CD4-positive, alpha-beta T cell treated with Interleukin-17A for 4 hours (primary cell): ENCODE results near the gene TRAPPC8.
"Not testable (repeated sequence)": the region's sequence is repeated elsewhere in the genome, so short reads cannot be mapped to it uniquely, and the experiment has no call there.

Experiments
- DNase-seq: peaks from one replicate; pipeline ENCODE4 v3.0.0-alpha.2; 2020; ENCODE audit warnings: mixed read lengths

TRAPPC8 gene

DNA sequence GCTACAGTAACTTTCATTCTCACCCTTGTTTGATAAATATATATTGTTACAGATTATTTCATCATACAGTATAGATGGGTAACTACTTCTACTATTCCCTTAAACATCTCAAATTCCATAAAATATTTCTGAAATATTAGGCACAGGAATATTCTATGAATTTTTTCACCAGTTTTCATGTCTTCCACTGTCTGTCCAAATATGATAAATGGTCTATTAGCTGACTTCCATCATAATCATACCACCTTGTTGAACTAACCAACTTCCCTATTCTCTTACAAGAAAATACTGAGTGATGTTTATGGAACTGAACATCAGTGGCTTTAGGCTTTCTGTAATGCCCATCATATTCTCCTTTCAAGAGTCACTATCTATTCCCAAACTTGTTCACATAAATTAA, 82.4 kb downstream of the TRAPPC8 start:
- no peak for DNase-seq

GRCh38 chr18:31857526-31858106, 85.3 kb downstream of the TRAPPC8 start:
- no peak for DNase-seq

DNA sequence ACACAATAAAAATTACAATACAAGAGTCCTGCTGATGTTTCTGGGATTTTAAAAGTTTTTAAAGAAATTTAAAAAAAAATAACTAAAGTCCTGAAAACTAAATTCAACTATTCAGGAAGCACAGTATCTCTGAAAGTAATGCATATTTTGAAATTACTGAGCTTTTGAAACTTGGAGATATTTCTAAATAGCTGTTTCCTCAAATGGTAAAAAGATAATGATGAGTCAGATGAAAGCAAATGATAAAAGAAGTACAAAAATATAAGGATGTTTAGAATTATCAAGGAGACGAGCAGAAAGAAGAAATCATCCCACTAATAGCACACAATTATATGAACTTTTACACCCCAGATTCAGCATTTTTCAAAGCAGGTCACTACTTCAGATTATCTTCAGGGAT, 92.1 kb downstream of the TRAPPC8 start:
- DNase-seq = no peak

GRCh38 chr18:31840499-31840898, 102.4 kb downstream of the TRAPPC8 start:
- DNase-seq = no peak

- no peak for DNase-seq
These were observed 105.0 kb downstream of the TRAPPC8 start for GRCh38 chr18:31837879-31838278.

- no peak for DNase-seq
These were observed 107.3 kb downstream of the TRAPPC8 start for GRCh38 chr18:31835528-31836133.

DNA sequence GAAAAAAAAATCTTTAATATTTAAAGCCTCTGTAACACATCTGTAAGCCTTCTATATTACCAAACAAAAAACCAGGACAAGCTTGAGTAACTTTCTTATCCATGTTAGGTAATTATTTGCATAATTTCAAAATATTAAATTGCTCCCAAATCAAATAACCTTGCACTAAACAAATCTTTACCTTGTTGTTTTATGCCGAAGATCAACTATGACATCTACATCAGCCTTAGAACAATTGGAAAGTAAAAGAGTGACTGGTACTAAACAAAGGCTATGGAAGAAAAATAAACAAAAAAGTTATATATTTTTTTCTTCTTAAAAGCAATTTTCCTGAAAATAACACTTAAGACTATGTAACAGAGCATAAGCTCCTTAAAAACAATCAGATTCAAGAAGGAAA, 111.0 kb downstream of the TRAPPC8 start:
- no peak for DNase-seq

DNA sequence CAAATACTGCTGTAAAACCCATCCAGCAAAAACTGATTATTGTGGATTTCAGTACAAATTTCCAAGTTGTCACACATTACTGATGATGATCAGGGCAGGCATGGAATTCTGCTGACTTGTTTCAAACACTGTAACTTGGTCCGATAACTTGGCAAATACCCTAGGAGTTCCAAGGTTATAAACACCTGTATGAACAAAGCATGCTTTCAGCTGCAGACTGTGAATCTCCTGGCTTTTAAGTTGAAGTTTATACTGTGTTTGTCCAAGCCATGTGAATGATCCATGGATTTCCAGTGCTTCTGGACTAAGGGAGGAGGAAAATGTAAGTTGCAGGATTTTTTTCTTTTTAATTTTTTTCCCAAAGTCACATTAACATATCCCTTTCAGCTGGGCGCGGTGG, 112.2 kb downstream of the TRAPPC8 start:
- DNase-seq = no peak

DNA sequence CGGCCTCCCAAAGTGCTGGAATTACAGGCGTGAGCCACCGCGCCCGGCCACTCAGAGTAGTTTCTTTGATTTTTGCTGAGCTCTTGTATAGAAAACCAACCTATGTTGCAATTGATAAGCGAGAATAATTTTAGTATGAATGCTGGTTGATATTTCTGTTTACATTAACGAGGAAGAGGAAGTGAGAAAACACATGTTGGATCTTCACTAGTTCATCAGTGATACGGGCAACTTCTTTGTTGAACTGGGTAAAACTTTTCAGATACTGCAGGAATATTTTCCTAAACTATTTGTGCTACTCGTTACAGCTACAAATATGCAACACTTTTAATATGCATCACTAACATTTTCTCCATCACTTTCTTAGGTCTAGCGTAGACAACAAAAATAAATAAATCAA, 114.3 kb downstream of the TRAPPC8 start:
- DNase-seq = no peak

GRCh38 chr18:31826673-31827325, 116.1 kb downstream of the TRAPPC8 start:
- not testable (repeated sequence) for DNase-seq

- DNase-seq = no peak
These were observed 117.2 kb downstream of the TRAPPC8 start for GRCh38 chr18:31825772-31826171.

DNA sequence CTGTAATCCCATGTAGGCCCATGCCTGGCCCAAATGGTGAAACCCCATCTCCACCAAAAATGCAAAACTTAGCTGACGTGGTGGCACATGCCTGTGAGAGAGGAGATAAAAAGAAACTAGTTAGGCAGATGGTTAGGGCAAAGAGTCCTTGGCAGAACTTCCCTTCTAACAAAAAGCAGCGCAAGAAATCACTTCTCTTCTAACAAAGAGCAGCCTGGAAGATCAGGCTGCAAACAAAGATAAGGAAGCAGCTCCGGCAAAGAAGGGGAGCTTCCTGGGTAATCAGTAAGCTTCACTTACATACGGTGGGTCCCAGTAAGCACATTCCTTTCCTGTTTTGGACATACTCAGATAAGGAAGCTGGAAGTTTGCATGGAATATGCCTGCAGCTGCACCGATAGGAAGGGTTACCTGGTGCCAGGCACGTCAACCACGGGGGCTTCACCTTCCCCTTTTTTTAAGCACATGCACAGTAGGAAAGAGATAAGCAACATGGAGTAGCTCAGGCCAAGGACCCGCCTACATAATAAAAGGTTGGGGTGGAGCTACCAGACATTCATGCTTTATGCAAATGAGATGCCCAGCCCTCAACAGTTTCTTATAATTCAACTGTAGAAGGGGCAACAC, 121.3 kb downstream of the TRAPPC8 start:
- DNase-seq = no peak

DNA sequence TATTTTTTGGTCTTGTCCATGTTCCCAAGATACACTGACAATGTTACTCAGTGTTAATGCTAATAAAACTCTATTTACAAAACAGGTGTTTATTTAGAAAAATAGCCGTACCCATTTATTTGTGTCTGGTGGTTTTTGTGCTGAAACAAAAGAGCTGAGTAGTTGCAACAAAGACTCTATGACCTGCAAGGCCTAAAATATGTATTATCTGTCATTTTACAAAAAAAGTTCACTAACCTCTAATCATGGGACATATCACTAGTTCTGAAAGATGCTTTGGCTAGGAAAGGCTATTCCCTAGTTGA, 123.1 kb downstream of the TRAPPC8 start:
- no peak for DNase-seq

- DNase-seq = no peak
These were observed 123.6 kb downstream of the TRAPPC8 start for GRCh38 chr18:31819106-31819924.

DNA sequence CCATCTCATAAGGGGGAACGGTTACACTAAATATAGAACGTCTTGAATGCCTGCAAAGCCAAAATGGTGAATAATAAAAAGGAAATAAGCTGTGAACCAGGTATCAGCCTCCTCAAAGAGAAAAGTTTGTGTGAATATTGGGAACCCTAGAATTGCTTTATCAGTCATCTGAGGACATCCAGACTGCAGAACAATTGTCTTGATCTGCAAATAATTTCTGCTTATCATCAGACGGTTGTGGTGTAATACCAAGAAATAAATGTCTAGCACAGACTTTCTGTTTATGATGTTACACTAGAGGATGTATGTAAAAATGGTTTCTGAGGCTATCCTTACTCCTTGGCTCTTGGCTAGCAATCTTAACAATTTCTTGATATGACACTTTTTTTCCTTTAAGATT, 128.8 kb downstream of the TRAPPC8 start:
- DNase-seq = no peak

- DNase-seq = not testable (repeated sequence)
These were observed 132.4 kb downstream of the TRAPPC8 start for GRCh38 chr18:31810336-31811130.

- not testable (repeated sequence) for DNase-seq
These were observed 133.9 kb downstream of the TRAPPC8 start for GRCh38 chr18:31809049-31809448.

DNA sequence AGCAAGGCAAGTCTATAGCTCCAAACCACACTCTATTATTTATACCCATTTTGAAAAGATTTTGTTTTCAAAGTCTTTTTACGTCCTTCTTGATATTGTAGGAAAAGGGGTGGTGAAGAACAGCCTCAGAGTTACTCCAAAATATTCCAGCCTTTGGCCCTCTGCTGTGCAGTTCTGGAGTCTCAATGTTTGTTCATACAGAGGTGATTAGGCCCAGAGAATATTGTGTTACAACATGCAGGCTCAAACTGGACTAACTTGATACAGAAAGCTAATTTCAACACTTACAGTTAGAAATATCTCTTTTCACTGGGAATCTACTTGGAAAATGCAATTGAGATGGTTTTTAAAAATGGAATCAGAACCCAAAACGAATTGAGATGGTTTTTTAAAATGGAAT, 141.8 kb downstream of the TRAPPC8 start:
- no peak for DNase-seq

- DNase-seq = not testable (repeated sequence)
These were observed 143.7 kb downstream of the TRAPPC8 start for GRCh38 chr18:31799257-31799656.

DNA sequence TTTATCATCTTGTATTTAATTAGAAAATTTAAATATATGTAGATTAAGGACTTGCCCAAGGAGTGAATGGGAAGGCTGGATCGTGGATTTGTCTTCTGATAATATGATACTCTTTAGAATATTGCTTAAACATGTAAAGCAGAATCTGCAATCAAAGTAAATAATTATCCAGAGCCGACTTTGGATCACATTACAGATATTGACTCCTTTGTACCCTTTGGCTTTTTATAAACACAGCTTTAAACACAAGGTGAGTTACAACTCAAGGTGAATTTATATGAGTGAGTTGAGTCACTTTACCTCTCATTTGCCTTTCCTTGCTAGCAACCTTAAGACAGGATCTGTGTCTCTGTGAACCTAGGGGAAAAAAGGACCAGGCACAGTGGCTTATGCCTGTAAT, 144.5 kb downstream of the TRAPPC8 start:
- DNase-seq = no peak

DNA sequence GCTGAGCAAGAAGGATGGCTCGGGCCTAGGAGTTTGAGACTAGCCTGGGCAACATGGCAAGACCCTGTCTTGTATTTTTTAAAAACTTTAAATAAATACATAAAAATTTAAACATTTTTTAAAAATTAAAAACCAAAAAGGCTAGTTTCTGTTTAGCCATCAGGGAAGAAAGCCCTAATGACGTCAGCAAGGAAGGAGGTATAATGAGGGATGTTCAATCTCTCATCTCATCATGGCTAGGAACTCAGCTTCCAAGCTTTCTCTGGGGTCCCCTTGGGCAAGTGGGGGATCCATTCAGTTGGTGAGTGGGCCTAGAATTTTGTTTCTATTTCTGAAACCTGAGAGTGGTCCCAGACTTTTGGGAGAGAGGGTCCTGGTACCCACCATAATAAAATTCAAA, 147.2 kb downstream of the TRAPPC8 start:
- no peak for DNase-seq

- no peak for DNase-seq
These were observed 149.4 kb downstream of the TRAPPC8 start for GRCh38 chr18:31793531-31793930.

DNA sequence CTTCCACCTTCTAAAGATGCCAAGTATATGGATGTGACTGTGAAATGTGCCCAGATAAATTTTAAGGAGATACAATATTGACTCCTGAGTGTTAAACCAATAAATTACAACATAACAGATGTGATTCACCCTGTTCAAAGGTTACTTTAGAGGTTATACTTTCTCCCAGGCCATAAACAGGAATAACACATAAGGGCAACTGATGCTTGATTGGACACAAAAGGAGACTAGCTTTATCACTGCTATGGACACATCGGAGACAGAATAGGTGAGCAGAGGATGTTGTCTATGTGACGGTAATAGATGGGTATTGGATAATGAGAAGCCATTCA, 150.4 kb downstream of the TRAPPC8 start:
- DNase-seq = no peak
